Cardiac fibroblast (primary cell): Measurements from ENCODE around the gene TCOF1.

Experiments used
- DNase-seq, 2 donors: peaks; one replicate each; pipeline versions ENCODE4 v3.0.0 to v3.0.0-alpha.2; 2010; ENCODE audit warnings: low read depth in 2 of 2
- H3K4me3 ChIP-seq, 2 donors: replicated peaks in 1 of 2; 1 replicate in 1 of 2; 2 replicates in 1 of 2; pipeline ENCODE4 v1.5.1; 2011; ENCODE audit warnings: low read depth in 2 of 2, low read length in 2 of 2, mild to moderate bottlenecking in 2 of 2, moderate library complexity in 1 of 2
- CTCF ChIP-seq: IDR thresholded peaks from one replicate; pipeline ENCODE4 v1.5.1; 2011; ENCODE audit warnings: low read depth, mild to moderate bottlenecking, low read length, inconsistent platforms

Gene TCOF1

GRCh38 chr5:150323092-150323491 is 34.4 kb upstream of the TCOF1 start:
- DNase-seq: peak; percentile 29 to 48
- TF ChIP-seq CTCF: no peak
- no peak overlapping the region for H3K4me3 ChIP-seq

DNA sequence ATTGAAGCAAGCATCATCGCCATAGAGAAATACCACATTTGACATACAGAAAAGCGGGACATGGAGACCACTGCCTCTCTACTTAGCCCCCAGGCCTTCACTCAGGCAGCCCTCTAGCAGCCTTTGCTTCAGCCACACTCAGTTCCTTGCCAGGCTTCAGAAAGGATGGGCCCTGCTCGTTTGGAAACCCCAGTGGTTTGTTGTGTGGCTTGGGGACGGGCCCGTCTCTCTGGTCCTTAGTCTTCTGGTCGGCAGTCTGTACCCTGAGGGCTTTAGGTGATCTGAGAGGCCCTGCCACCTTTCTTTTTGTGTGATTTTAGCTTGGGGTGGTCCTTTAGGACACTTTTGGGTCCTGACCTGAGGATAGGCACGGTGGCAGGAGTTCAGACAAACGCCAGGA is 33.7 kb upstream of the TCOF1 start:
- H3K4me3 ChIP-seq: no peak overlapping the region
- DNase-seq: no peak
- TF ChIP-seq CTCF: no peak

DNA sequence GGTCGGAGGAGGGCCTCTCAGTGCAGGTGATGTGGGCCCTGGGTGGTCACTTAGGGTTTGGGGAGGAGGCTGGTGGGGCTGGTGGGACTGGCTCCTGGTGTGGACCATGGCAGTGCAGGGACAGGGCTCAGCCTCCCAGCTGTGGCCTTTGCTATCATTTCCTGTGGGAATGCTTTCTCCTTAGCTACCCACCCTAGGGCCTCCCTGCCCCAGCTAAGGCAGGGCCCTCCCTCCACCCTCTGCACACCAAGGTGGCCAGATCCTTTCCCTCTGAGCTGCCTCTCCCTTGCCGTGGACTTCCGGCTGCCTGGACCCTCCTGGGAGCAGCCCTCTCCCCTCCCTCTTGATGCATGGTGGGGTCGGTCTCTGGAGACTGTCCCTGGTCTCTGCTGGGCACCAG is 32.1 kb upstream of the TCOF1 start:
- no peak for DNase-seq
- no peak for TF ChIP-seq CTCF
- H3K4me3 ChIP-seq: no peak overlapping the region

GRCh38 chr5:150326707-150327106 is 30.8 kb upstream of the TCOF1 start:
- DNase-seq: no peak
- no peak for TF ChIP-seq CTCF
- no peak overlapping the region for H3K4me3 ChIP-seq

GRCh38 chr5:150327139-150327538 is 30.4 kb upstream of the TCOF1 start:
- H3K4me3 ChIP-seq: no peak overlapping the region
- no peak for TF ChIP-seq CTCF
- no peak for DNase-seq

GRCh38 chr5:150328515-150328914 is 29.0 kb upstream of the TCOF1 start:
- no peak for DNase-seq
- TF ChIP-seq CTCF: no peak
- H3K4me3 ChIP-seq: no peak overlapping the region

GRCh38 chr5:150329038-150329437 is 28.5 kb upstream of the TCOF1 start:
- DNase-seq: peak in 1 of 2 donors; percentile 29
- TF ChIP-seq CTCF: no peak
- no peak overlapping the region for H3K4me3 ChIP-seq
